Caco-2 (cell line): Measurements from ENCODE around the gene PGS1. TPM values are rescaled to one million over a fixed set of nuclear protein-coding genes. Genes with fewer than 3 reads are reported as not detected.

Experiments
- BruUV-seq: library from RNA; stranded (reverse); fragments of 400-500 nt; replicated peaks from 2 replicates; lab custom pipeline; 2021; lab: Mats Ljungman, UMichigan
- CTCF ChIA-PET: fragments of 300-600 bp; sonication (Branson Sonifier 250); formaldehyde crosslinking; loops from one replicate; lab custom pipeline; 2022; ENCODE audit warnings: antibody characterized with exemption; lab: Charles Lee
- POLR2A ChIA-PET: fragments of 300-600 bp; sonication (Branson Sonifier 250); formaldehyde crosslinking; loops from one replicate; lab custom pipeline; 2022; ENCODE audit warnings: antibody characterized with exemption; lab: Charles Lee
- DNase-seq, 2 experiments: peaks; one replicate each; pipeline versions ENCODE4 v3.0.0 to v3.0.0-alpha.2; 2020 to 2022
- H3K27me3 ChIP-seq: replicated peaks from 2 replicates; pipeline ENCODE4 v1.6.0; 2011; ENCODE audit warnings: low read length; ENCODE audit not compliant: control insufficient read depth, insufficient read depth
- H3K36me3 ChIP-seq: 2 replicates; pipeline ENCODE4 v1.5.1; 2011; ENCODE audit warnings: low read length; ENCODE audit not compliant: control insufficient read depth, insufficient read depth
- H3K4me1 ChIP-seq: fragments of 250-450 bp; sonication (Bioruptor Pico); 2 replicates; pipeline ENCODE4 v1.5.1; 2020; ENCODE audit warnings: mild to moderate bottlenecking
- H3K4me3 ChIP-seq: 2 replicates; pipeline ENCODE4 v1.5.1; 2011; ENCODE audit warnings: low read depth, mild to moderate bottlenecking, control low read depth, low read length
- H3K9me3 ChIP-seq: fragments of 250-450 bp; sonication (Bioruptor Pico); 2 replicates; pipeline ENCODE4 v1.5.1; 2020; ENCODE audit warnings: mild to moderate bottlenecking, moderate library complexity
- H3K27ac Mint-ChIP-seq: one replicate; pipeline ENCODE4 v1.8.0; 2022; ENCODE audit warnings: mixed read lengths; ENCODE audit not compliant: unreplicated experiment
- H3K27me3 Mint-ChIP-seq: one replicate; pipeline ENCODE4 v1.8.0; 2022; ENCODE audit warnings: mixed read lengths; ENCODE audit not compliant: insufficient read depth, unreplicated experiment
- H3K36me3 Mint-ChIP-seq: one replicate; pipeline ENCODE4 v1.8.0; 2022; ENCODE audit warnings: mild to moderate bottlenecking, mixed read lengths; ENCODE audit not compliant: insufficient read depth, unreplicated experiment
- H3K4me1 Mint-ChIP-seq: one replicate; pipeline ENCODE4 v1.8.0; 2022; ENCODE audit warnings: low read depth, mixed read lengths; ENCODE audit not compliant: unreplicated experiment
- H3K4me3 Mint-ChIP-seq: one replicate; pipeline ENCODE4 v1.8.0; 2022; ENCODE audit warnings: mild to moderate bottlenecking, moderate library complexity, mixed read lengths; ENCODE audit not compliant: unreplicated experiment
- H3K9me3 Mint-ChIP-seq: one replicate; pipeline ENCODE4 v1.8.0; 2022; ENCODE audit warnings: mixed read lengths; ENCODE audit not compliant: unreplicated experiment
- intact Hi-C: fragments of 100-400 bp; cut with micrococcal nuclease; formaldehyde crosslinking; loops from one replicate; pipeline ENCODE4 v1.10.0; 2022; ENCODE audit not compliant: unreplicated experiment
- total RNA-seq: library from RNA; stranded (reverse); gene quantifications from 2 replicates; pipeline ENCODE4 v1.2.3, GENCODE V29; 2022
- TF ChIP-seq, protein P1 (sequence below), 2 experiments: fragments of 200-600 bp in 1 of 2; IDR thresholded peaks; 1 replicate in 1 of 2; 2 replicates in 1 of 2; pipeline versions ENCODE4 v1.5.1 to v1.8.0; 2011 to 2022; ENCODE audit warnings: antibody characterized with exemption in 1 of 2, control low read depth in 1 of 2, inconsistent platforms in 1 of 2, low read depth in 1 of 2, low read length in 1 of 2, mild to moderate bottlenecking in 1 of 2, moderate library complexity in 1 of 2; ENCODE audit not compliant: insufficient read depth in 1 of 2, severe bottlenecking in 1 of 2, unreplicated experiment in 1 of 2

Gene PGS1
- total RNA-seq, 1 experiment from 2014 or later = 54.1 TPM

DNA sequence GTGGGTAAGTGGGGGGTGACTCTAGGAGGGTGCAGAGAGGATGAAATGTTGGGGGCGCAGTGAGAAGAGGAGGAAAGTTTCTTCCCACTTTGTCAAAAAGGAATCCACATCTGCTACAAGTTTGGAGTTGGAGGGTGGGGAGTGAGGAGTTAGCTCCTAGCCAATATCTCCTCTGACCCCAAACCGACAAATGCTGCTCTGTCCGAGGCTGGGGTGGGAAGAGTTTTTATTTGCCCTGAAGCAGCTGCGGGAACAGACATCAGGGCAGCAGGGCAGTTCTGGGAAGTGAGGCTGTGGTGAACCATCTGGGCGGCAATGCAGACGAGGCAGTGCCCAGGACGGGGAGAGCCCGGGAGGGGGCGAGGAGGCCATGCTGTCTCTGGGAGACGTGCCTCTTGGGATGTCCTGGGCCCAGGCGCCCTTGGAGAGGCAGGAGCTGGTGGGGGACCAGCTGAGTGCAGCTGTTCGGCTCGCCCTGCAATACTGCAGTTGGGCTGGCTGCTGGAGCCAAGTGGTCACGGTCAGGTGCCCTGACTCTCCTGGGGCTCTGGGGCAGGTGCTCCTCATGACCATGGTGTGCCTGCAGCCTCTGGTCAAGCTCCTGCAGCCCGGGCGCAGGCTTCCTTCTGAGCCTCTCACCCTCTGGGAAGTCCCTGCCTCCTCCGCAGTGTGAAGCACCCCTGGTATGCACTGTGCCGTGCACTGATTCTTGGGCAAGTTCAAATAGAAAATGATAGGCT lies 12.2 kb upstream of the PGS1 start:
- Histone ChIP-seq H3K36me3 (no peaks in the 10 kb centered on the region), H3K4me1 (peaks cover 56% of the 10 kb centered on the region), H3K9me3 (no peaks in the 10 kb centered on the region), H3K4me3 (no peak overlapping the region), H3K27me3 (no peaks in the 10 kb centered on the region)
- H3K27ac Mint-ChIP-seq = peak overlapping the region; percentile 100
- peaks cover 6% of the 10 kb centered on the region for H3K36me3 Mint-ChIP-seq
- H3K4me3 Mint-ChIP-seq = peak overlapping the region; percentile 67
- POLR2A ChIA-PET = interaction anchor here (1.1 kb wide), 2 partner anchors 11 to 56 kb away, joined by 3 to 4 read pairs; no protein-coding TSS in a partner anchor
- no peak for DNase-seq
- no peaks in the 10 kb centered on the region for H3K9me3 Mint-ChIP-seq
- no TSS peak for BruUV-seq
- TF ChIP-seq, protein P1, sequence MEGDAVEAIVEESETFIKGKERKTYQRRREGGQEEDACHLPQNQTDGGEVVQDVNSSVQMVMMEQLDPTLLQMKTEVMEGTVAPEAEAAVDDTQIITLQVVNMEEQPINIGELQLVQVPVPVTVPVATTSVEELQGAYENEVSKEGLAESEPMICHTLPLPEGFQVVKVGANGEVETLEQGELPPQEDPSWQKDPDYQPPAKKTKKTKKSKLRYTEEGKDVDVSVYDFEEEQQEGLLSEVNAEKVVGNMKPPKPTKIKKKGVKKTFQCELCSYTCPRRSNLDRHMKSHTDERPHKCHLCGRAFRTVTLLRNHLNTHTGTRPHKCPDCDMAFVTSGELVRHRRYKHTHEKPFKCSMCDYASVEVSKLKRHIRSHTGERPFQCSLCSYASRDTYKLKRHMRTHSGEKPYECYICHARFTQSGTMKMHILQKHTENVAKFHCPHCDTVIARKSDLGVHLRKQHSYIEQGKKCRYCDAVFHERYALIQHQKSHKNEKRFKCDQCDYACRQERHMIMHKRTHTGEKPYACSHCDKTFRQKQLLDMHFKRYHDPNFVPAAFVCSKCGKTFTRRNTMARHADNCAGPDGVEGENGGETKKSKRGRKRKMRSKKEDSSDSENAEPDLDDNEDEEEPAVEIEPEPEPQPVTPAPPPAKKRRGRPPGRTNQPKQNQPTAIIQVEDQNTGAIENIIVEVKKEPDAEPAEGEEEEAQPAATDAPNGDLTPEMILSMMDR (IDR thresholded peaks at IDR 0.05; ENCODE audit: insufficient read depth in 1 of 2, low read depth in 1 of 2, low read length in 1 of 2, severe bottlenecking in 1 of 2, unreplicated experiment in 1 of 2) = no peak
- peaks cover 40% of the 10 kb centered on the region for H3K4me1 Mint-ChIP-seq
- H3K27me3 Mint-ChIP-seq = no peaks in the 10 kb centered on the region
- CTCF ChIA-PET = interaction anchor here (1.4 to 1.8 kb wide), 4 partner anchors 16 to 115 kb away, joined by 4 to 17 read pairs (median 4); no protein-coding TSS in a partner anchor
- intact Hi-C loops = no loop called here

GRCh38 chr17:78367193-78367592 lies 11.3 kb upstream of the PGS1 start:
- POLR2A ChIA-PET = no interaction called here
- no peak for DNase-seq
- no peaks in the 10 kb centered on the region for H3K27me3 ChIP-seq
- TF ChIP-seq, protein P1 (IDR thresholded peaks at IDR 0.05; ENCODE audit: insufficient read depth in 1 of 2, low read depth in 1 of 2, low read length in 1 of 2, severe bottlenecking in 1 of 2, unreplicated experiment in 1 of 2) = no peak
- Mint-ChIP-seq H3K4me3 (no peak overlapping the region), H3K9me3 (no peaks in the 10 kb centered on the region), H3K27ac (peak overlapping the region; percentile 100), H3K4me1 (peaks cover 41% of the 10 kb centered on the region), H3K27me3 (no peaks in the 10 kb centered on the region), H3K36me3 (peaks cover 6% of the 10 kb centered on the region)
- CTCF ChIA-PET = interaction anchor here (1.3 kb wide), 1 partner anchor 54 kb away, joined by 5 read pairs; no protein-coding TSS in a partner anchor
- H3K9me3 ChIP-seq = no peaks in the 10 kb centered on the region
- BruUV-seq = no TSS peak
- intact Hi-C loops = no loop called here
- no peaks in the 10 kb centered on the region for H3K36me3 ChIP-seq
- no peak overlapping the region for H3K4me3 ChIP-seq
- peaks cover 54% of the 10 kb centered on the region for H3K4me1 ChIP-seq

DNA sequence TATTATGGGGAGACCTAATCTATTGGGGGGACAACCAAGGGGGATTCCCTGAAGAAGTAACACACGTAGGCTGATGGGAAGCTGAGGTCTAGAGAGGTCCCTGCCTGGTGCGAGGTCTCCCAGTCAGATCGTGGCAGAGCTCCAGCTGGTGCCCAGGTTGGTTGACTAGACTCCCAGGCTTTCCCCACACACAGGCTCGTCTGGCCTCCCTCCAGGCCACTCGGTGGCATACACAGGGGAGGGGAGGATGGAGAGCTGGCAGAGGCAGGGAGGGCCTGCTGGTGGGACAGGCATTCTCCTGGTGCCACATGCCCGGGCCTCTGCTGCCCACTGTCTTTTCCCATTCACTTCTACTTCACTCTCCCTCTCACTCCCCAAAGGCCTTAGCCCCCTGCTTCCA lies 10.1 kb upstream of the PGS1 start:
- POLR2A ChIA-PET = interaction anchor here (1.1 kb wide), 1 partner anchor 194 kb away, joined by 3 read pairs; no protein-coding TSS in a partner anchor
- TF ChIP-seq, protein P1 (IDR thresholded peaks at IDR 0.05; ENCODE audit: insufficient read depth in 1 of 2, low read depth in 1 of 2, low read length in 1 of 2, severe bottlenecking in 1 of 2, unreplicated experiment in 1 of 2) = no peak
- intact Hi-C loops = no loop called here
- peaks cover 44% of the 10 kb centered on the region for H3K4me1 Mint-ChIP-seq
- H3K9me3 Mint-ChIP-seq = no peaks in the 10 kb centered on the region
- H3K27ac Mint-ChIP-seq = no peak overlapping the region
- BruUV-seq = no TSS peak
- peaks cover 6% of the 10 kb centered on the region for H3K36me3 Mint-ChIP-seq
- CTCF ChIA-PET = interaction anchor here (1.3 kb wide), 1 partner anchor 53 kb away, joined by 5 read pairs; no protein-coding TSS in a partner anchor
- H3K27me3 ChIP-seq = no peaks in the 10 kb centered on the region
- H3K27me3 Mint-ChIP-seq = no peaks in the 10 kb centered on the region
- H3K4me3 Mint-ChIP-seq = no peak overlapping the region
- no peaks in the 10 kb centered on the region for H3K9me3 ChIP-seq
- no peak for DNase-seq
- H3K4me3 ChIP-seq = no peak overlapping the region
- H3K4me1 ChIP-seq = peaks cover 65% of the 10 kb centered on the region
- H3K36me3 ChIP-seq = no peaks in the 10 kb centered on the region
